Uterus (tissue), 2 donors: ENCODE results near the gene ZMAT5.

ENCODE experiments used
- CTCF ChIP-seq, 4 experiments: fragments of 200-600 bp in 2 of 4; fragments of 450-650 bp in 2 of 4; sonication (generic) in 2 of 4; IDR thresholded peaks; one replicate each; pipeline ENCODE4 v1.5.1; 2016 to 2019; ENCODE audit warnings: antibody characterized with exemption in 4 of 4, mild to moderate bottlenecking in 2 of 4, moderate library complexity in 1 of 4
- POLR2A ChIP-seq, 2 donors: fragments of 450-650 bp; IDR thresholded peaks; one replicate each; pipeline ENCODE4 v1.6.1; 2016; ENCODE audit warnings: antibody characterized with exemption in 2 of 2, mild to moderate bottlenecking in 1 of 2, moderate library complexity in 1 of 2

GRCh38 chr22:29786031-29786430, 19.2 kb upstream of the ZMAT5 start:
- TF ChIP-seq CTCF (IDR thresholded peaks at IDR 0.05): no peak
- no peak for TF ChIP-seq POLR2A (IDR thresholded peaks at IDR 0.05)
